ENCODE results near the gene BRD9.
"Not testable (repeated sequence)": the region's sequence is repeated elsewhere in the genome, so short reads cannot be mapped to it uniquely, and the experiment has no call there.

GRCh38 chr5:918717-919116 lies 26.1 kb upstream of the BRD9 start:
- TF ChIP-seq, protein P1, sequence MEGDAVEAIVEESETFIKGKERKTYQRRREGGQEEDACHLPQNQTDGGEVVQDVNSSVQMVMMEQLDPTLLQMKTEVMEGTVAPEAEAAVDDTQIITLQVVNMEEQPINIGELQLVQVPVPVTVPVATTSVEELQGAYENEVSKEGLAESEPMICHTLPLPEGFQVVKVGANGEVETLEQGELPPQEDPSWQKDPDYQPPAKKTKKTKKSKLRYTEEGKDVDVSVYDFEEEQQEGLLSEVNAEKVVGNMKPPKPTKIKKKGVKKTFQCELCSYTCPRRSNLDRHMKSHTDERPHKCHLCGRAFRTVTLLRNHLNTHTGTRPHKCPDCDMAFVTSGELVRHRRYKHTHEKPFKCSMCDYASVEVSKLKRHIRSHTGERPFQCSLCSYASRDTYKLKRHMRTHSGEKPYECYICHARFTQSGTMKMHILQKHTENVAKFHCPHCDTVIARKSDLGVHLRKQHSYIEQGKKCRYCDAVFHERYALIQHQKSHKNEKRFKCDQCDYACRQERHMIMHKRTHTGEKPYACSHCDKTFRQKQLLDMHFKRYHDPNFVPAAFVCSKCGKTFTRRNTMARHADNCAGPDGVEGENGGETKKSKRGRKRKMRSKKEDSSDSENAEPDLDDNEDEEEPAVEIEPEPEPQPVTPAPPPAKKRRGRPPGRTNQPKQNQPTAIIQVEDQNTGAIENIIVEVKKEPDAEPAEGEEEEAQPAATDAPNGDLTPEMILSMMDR (IDR thresholded peaks at IDR 0.05) = not testable (repeated sequence)
- not testable (repeated sequence) for TF ChIP-seq POLR2A (IDR thresholded peaks at IDR 0.05)

Measured in right lobe of liver (tissue), 4 donors.